A549 (cell line): ENCODE data around the gene STAC. TPM values are rescaled to one million over a fixed set of nuclear protein-coding genes. Genes with fewer than 3 reads are reported as not detected.

Experiments
- ATAC-seq, 2 experiments: fragments of 200-7000 bp in 1 of 2; fragments of >200 bp in 1 of 2; cut with Nextera tagmentation in 1 of 2; cut with Tn5 transposase in 1 of 2; 3 replicates each; pipeline versions ENCODE4 v1.8.0 to v1.9.1; 2018 to 2020; ENCODE audit warnings: mild to moderate bottlenecking in 1 of 2, moderate library complexity in 1 of 2
- CTCF ChIA-PET: fragments of 300-600 bp; sonication (Branson Sonifier 250); formaldehyde crosslinking; extraction: SDS; loops from one replicate; lab custom pipeline; 2021; ENCODE audit warnings: antibody characterized with exemption, inconsistent platforms; lab: Yijun Ruan, JAX
- POLR2A ChIA-PET: fragments of 350-600 bp; formaldehyde crosslinking; extraction: SDS; loops from one replicate; lab custom pipeline; 2021; ENCODE audit warnings: antibody characterized with exemption, inconsistent platforms; lab: Yijun Ruan, JAX
- DNase-seq, 2 experiments: peaks; one replicate each; pipeline versions ENCODE4 v3.0.0 to v3.0.0-alpha.2; 2011 to 2016; ENCODE audit warnings: low read depth in 1 of 2, low spot score in 1 of 2
- FAIRE-seq: peaks from 2 replicates; lab custom pipeline; 2011; peaks lifted over from hg19 to GRCh38; lab: Jason Lieb, UNC
- H3K27ac ChIP-seq, 2 experiments: fragments of >200 bp; sonication (Bioruptor Twin); formaldehyde crosslinking; 3 replicates each; pipeline ENCODE4 v1.5.1; 2016 to 2017
- H3K4me1 ChIP-seq: fragments of >200 bp; sonication (Bioruptor Twin); formaldehyde crosslinking; 3 replicates; pipeline ENCODE4 v1.6.1; 2016
- H3K4me2 ChIP-seq: fragments of >200 bp; sonication (Bioruptor Twin); formaldehyde crosslinking; 3 replicates; pipeline ENCODE4 v1.6.1; 2016
- H3K4me3 ChIP-seq: fragments of >200 bp; sonication (Bioruptor Twin); formaldehyde crosslinking; 3 replicates; pipeline ENCODE4 v1.5.1; 2016
- H3K9me3 ChIP-seq: fragments of >200 bp; sonication (Bioruptor Twin); formaldehyde crosslinking; 3 replicates; pipeline ENCODE4 v1.6.1; 2016
- BHLHE40 ChIP-seq: IDR thresholded peaks from 2 replicates; pipeline ENCODE4 v1.6.1; 2012; ENCODE audit warnings: low read depth, low read length, inconsistent platforms
- CBX2 ChIP-seq: fragments of 200-600 bp; sonication (generic); IDR thresholded peaks from 2 replicates; pipeline ENCODE4 v1.6.1; 2016; ENCODE audit warnings: low read depth, mild to moderate bottlenecking, borderline replicate concordance
- CEBPB ChIP-seq, 2 experiments: fragments of >200 bp in 1 of 2; sonication (Bioruptor Twin) in 1 of 2; formaldehyde crosslinking in 1 of 2; IDR thresholded peaks; 2 replicates each; pipeline ENCODE4 v1.6.1; 2012 to 2016
- ESRRA ChIP-seq: fragments of 150-350 bp; IDR thresholded peaks from 2 replicates; pipeline ENCODE4 v1.6.1; 2014; ENCODE audit warnings: mild to moderate bottlenecking, low read length, borderline replicate concordance
- FOSB ChIP-seq: fragments of 250-450 bp; sonication (Bioruptor Pico); IDR thresholded peaks from 2 replicates; pipeline ENCODE4 v1.5.0; 2020; ENCODE audit warnings: mild to moderate bottlenecking, moderate library complexity
- FOSL2 ChIP-seq, 2 experiments: fragments of 450-650 bp in 1 of 2; fragments of >200 bp in 1 of 2; sonication (Bioruptor Twin) in 1 of 2; formaldehyde crosslinking; IDR thresholded peaks; 2 replicates each; pipeline versions ENCODE4 v1.5.0 to v1.6.1; 2016 to 2020; ENCODE audit warnings: mild to moderate bottlenecking in 1 of 2, moderate library complexity in 1 of 2
- GATA3 ChIP-seq: IDR thresholded peaks from 2 replicates; pipeline ENCODE4 v1.6.1; 2012; ENCODE audit warnings: borderline replicate concordance
- HEYL ChIP-seq: fragments of 250-450 bp; sonication (Bioruptor Pico); IDR thresholded peaks from 2 replicates; pipeline ENCODE4 v1.8.0; 2021; ENCODE audit warnings: mild to moderate bottlenecking, moderate library complexity
- KDM5A ChIP-seq: fragments of 200-600 bp; sonication (generic); IDR thresholded peaks from 2 replicates; pipeline ENCODE4 v1.6.1; 2016; ENCODE audit warnings: antibody characterized with exemption, mild to moderate bottlenecking
- MAFK ChIP-seq: fragments of 450-650 bp; IDR thresholded peaks from 2 replicates; pipeline ENCODE4 v1.6.1; 2014; ENCODE audit not compliant: partially characterized antibody
- NFE2L2 ChIP-seq: fragments of 150-350 bp; conservative IDR thresholded peaks from 2 replicates; pipeline ENCODE4 v1.6.1; 2014; ENCODE audit warnings: low read length
- NPAS2 ChIP-seq: fragments of 250-450 bp; sonication (Bioruptor Pico); IDR thresholded peaks from 2 replicates; pipeline ENCODE4 v1.8.0; 2022; ENCODE audit warnings: mild to moderate bottlenecking, moderate library complexity, borderline replicate concordance
- POLR2AphosphoS2 ChIP-seq: conservative IDR thresholded peaks from 2 replicates; pipeline ENCODE4 v1.6.1; 2012; ENCODE audit warnings: low read length, improper control_type of control experiment, inconsistent platforms
- RARB ChIP-seq: fragments of 250-450 bp; sonication (Bioruptor Pico); IDR thresholded peaks from 2 replicates; pipeline ENCODE4 v1.8.0; 2021; ENCODE audit warnings: mild to moderate bottlenecking, moderate library complexity
- RFX5 ChIP-seq: fragments of 450-650 bp; IDR thresholded peaks from 2 replicates; pipeline ENCODE4 v1.7.1; 2014; ENCODE audit warnings: antibody characterized with exemption, mild to moderate bottlenecking, moderate library complexity
- SMC3 ChIP-seq: fragments of >200 bp; sonication (Bioruptor Twin); formaldehyde crosslinking; IDR thresholded peaks from 3 replicates; pipeline ENCODE4 v1.6.1; 2018; ENCODE audit warnings: inconsistent platforms
- SREBF2 ChIP-seq: fragments of 450-650 bp; IDR thresholded peaks from 2 replicates; pipeline ENCODE4 v1.6.1; 2014; ENCODE audit warnings: mild to moderate bottlenecking, moderate library complexity
- ZNF302 ChIP-seq: fragments of 250-450 bp; sonication (Bioruptor Pico); IDR thresholded peaks from 2 replicates; pipeline ENCODE4 v1.9.0; 2021; ENCODE audit warnings: inconsistent platforms, mild to moderate bottlenecking, moderate library complexity
- WGBS: methylation state at CpG from one replicate; pipeline ENCODE4 v1.1.6; 2017; ENCODE audit errors: missing lambda C conversion rate; 5-methylcytosine and 5-hydroxymethylcytosine counted together
- polyA plus RNA-seq, 4 experiments: library from polyadenylated mRNA; depleted of rRNA in 3 of 4; stranded (reverse); fragments of >200 nt; fragmentation: RNase III in 1 of 4; extraction: RNeasy Plus Mini Kit Qiagen cat#74134 plus additional on column Dnase treatment in 1 of 4; gene quantifications; 2 replicates in 3 of 4; 3 replicates in 1 of 4; pipeline ENCODE4 v1.2.3, GENCODE V29; 2011 to 2017
- TF ChIP-seq, protein P1 (sequence below): fragments of 450-650 bp; IDR thresholded peaks from 2 replicates; pipeline ENCODE4 v1.6.1; 2014; ENCODE audit warnings: antibody characterized with exemption
- TF ChIP-seq, protein P2 (sequence below): fragments of >200 bp; sonication (Bioruptor Twin); formaldehyde crosslinking; IDR thresholded peaks from 2 replicates; pipeline ENCODE4 v1.6.1; 2016
- TF ChIP-seq, protein P3 (sequence below): IDR thresholded peaks from 2 replicates; pipeline ENCODE4 v1.6.1; 2012
- TF ChIP-seq, protein P4 (sequence below): fragments of >200 bp; sonication (Bioruptor Twin); formaldehyde crosslinking; IDR thresholded peaks from 3 replicates; pipeline ENCODE4 v1.5.1; 2016
- TF ChIP-seq, protein P5 (sequence below): fragments of 250-450 bp; sonication (Bioruptor Pico); IDR thresholded peaks from 2 replicates; pipeline ENCODE4 v1.5.0; 2020; ENCODE audit warnings: low read depth, mild to moderate bottlenecking, moderate library complexity
- TF ChIP-seq, protein P6 (sequence below): IDR thresholded peaks from 2 replicates; pipeline ENCODE4 v1.6.1; 2012; ENCODE audit warnings: low read depth, borderline replicate concordance

Gene STAC
- polyA plus RNA-seq, 2 of the 4 experiments (the other 2 are of a cell fraction), result 2.2 to 3.4 TPM

DNA sequence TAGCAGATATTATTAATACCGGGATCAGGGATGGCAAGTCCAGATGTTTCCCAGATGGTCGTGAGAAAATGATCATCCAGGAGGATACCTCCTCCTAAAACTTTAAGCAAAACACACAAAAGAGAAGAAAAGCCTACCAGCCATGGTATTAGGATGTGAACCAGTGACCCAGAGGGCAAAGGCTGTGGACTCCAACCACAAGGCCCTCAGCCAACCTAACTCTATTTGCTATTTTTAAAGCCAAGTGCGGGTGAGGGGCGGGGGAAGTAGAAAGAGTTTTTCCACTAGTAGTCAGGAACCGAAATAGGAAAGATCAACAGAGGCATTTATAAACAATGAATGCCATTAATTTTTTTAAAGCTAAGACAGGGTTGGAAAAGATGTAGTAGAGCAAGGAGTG lies 77.4 kb downstream of the STAC start:
- Histone ChIP-seq H3K4me3 (no peak overlapping the region), H3K9me3 (no peaks in the 10 kb centered on the region), H3K4me2 (no peak overlapping the region), H3K4me1 (no peaks in the 10 kb centered on the region), H3K27ac (no peak overlapping the region)
- TF ChIP-seq HEYL (CRISPR knock-in tag), result no peak
- no peak for TF ChIP-seq MAFK
- TF ChIP-seq BHLHE40, result no peak
- no peak for TF ChIP-seq NFE2L2
- no peak for TF ChIP-seq GATA3
- TF ChIP-seq, protein P1, sequence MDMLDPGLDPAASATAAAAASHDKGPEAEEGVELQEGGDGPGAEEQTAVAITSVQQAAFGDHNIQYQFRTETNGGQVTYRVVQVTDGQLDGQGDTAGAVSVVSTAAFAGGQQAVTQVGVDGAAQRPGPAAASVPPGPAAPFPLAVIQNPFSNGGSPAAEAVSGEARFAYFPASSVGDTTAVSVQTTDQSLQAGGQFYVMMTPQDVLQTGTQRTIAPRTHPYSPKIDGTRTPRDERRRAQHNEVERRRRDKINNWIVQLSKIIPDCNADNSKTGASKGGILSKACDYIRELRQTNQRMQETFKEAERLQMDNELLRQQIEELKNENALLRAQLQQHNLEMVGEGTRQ, result no peak
- TF ChIP-seq POLR2AphosphoS2, result no peak
- TF ChIP-seq SMC3, result no peak
- no peak for DNase-seq
- ChIA-PET POLR2A (no interaction called here), CTCF (no interaction called here)
- WGBS, result 63% methylated on average over 5 of the region's 5 CpGs
- no peak for ATAC-seq
- FAIRE-seq, result no peak

DNA sequence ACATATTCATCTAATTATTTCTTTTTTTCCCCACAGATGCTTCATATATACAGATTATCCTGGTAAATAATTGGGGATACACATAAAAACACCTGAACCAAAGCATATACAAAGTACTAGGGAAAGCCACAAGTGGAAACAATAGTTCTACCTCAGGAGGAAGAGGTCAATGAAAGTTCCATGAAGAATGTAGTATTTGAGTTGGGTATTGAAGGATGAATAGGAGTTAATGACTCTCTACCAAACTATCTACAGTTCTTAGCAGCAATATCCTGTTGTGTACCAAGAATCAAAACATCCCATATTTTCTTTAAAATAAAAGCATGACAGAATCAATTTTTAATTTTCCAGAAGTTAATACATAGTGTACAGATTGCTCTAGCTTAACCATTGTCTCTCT lies 78.9 kb downstream of the STAC start:
- DNase-seq (no peak), FAIRE-seq (no peak), ATAC-seq (no peak)
- ChIA-PET CTCF (no interaction called here), POLR2A (no interaction called here)
- Histone ChIP-seq H3K4me3 (no peak overlapping the region), H3K27ac (no peak overlapping the region), H3K4me1 (no peaks in the 10 kb centered on the region), H3K9me3 (no peaks in the 10 kb centered on the region), H3K4me2 (no peak overlapping the region)
- TF ChIP-seq, protein P2, sequence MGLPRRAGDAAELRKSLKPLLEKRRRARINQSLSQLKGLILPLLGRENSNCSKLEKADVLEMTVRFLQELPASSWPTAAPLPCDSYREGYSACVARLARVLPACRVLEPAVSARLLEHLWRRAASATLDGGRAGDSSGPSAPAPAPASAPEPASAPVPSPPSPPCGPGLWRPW, result no peak
- TF ChIP-seq BHLHE40 (no peak), NPAS2 (no peak), RFX5 (no peak), MAFK (no peak), CEBPB (IDR thresholded peaks at IDR 0.05) (no peak), ZNF302 (CRISPR knock-in tag) (no peak), FOSL2 (IDR thresholded peaks at IDR 0.05) (no peak), FOSL2 (CRISPR knock-in tag; IDR thresholded peaks at IDR 0.05) (no peak), CBX2 (no peak), ESRRA (no peak), KDM5A (no peak), SREBF2 (no peak), FOSB (CRISPR knock-in tag) (no peak), RARB (CRISPR knock-in tag) (no peak)
- TF ChIP-seq, protein P1, result no peak
- TF ChIP-seq, protein P3, sequence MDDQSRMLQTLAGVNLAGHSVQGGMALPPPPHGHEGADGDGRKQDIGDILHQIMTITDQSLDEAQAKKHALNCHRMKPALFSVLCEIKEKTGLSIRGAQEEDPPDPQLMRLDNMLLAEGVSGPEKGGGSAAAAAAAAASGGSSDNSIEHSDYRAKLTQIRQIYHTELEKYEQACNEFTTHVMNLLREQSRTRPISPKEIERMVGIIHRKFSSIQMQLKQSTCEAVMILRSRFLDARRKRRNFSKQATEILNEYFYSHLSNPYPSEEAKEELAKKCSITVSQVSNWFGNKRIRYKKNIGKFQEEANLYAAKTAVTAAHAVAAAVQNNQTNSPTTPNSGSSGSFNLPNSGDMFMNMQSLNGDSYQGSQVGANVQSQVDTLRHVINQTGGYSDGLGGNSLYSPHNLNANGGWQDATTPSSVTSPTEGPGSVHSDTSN, result no peak
- TF ChIP-seq, protein P4, sequence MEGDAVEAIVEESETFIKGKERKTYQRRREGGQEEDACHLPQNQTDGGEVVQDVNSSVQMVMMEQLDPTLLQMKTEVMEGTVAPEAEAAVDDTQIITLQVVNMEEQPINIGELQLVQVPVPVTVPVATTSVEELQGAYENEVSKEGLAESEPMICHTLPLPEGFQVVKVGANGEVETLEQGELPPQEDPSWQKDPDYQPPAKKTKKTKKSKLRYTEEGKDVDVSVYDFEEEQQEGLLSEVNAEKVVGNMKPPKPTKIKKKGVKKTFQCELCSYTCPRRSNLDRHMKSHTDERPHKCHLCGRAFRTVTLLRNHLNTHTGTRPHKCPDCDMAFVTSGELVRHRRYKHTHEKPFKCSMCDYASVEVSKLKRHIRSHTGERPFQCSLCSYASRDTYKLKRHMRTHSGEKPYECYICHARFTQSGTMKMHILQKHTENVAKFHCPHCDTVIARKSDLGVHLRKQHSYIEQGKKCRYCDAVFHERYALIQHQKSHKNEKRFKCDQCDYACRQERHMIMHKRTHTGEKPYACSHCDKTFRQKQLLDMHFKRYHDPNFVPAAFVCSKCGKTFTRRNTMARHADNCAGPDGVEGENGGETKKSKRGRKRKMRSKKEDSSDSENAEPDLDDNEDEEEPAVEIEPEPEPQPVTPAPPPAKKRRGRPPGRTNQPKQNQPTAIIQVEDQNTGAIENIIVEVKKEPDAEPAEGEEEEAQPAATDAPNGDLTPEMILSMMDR, result no peak
- TF ChIP-seq, protein P5, sequence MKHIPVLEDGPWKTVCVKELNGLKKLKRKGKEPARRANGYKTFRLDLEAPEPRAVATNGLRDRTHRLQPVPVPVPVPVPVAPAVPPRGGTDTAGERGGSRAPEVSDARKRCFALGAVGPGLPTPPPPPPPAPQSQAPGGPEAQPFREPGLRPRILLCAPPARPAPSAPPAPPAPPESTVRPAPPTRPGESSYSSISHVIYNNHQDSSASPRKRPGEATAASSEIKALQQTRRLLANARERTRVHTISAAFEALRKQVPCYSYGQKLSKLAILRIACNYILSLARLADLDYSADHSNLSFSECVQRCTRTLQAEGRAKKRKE (CRISPR knock-in tag), result no peak
- TF ChIP-seq, protein P6, sequence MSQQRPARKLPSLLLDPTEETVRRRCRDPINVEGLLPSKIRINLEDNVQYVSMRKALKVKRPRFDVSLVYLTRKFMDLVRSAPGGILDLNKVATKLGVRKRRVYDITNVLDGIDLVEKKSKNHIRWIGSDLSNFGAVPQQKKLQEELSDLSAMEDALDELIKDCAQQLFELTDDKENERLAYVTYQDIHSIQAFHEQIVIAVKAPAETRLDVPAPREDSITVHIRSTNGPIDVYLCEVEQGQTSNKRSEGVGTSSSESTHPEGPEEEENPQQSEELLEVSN, result no peak
